ENCODE data around the gene CHRDL1.
"Not testable (repeated sequence)": the region's sequence is repeated elsewhere in the genome, so short reads cannot be mapped to it uniquely, and the experiment has no call there.

The CHRDL1 gene

DNA sequence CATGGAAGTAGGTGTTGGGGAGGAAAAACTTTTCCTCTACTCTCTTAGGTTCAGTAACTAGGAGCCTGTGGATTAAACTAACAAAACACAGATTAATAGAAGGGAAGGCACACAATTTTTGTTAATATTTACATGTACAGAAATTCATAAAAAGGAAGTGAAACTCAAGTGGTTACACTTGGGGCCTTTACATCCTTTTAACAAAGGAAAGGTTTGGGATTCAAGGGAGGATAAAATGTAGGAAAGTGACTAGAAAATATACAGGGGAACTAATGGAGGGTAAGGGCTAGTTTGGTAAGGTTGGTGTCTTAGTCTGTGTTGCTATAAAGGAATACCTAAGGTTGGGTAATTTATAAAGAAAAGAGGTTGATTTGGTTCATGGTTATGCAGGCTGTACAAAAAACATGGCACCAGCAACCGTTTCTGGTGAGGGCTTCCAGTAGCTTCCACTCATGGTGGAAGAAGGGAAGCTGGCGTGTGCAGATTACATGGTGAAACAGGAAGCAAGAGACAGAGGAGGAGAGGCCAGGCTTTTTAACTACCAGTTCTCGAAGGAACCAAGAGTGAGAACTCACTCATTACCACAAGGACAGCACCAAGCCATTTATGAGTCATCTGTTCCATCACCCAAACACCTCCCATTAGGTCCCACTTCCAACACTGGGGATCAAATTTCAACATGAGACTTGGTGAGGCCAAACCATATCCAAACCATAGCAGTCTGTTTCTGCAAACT, 124.4 kb downstream of the CHRDL1 start:
- no peak overlapping the region for H3K27ac ChIP-seq
- TF ChIP-seq, protein P1, sequence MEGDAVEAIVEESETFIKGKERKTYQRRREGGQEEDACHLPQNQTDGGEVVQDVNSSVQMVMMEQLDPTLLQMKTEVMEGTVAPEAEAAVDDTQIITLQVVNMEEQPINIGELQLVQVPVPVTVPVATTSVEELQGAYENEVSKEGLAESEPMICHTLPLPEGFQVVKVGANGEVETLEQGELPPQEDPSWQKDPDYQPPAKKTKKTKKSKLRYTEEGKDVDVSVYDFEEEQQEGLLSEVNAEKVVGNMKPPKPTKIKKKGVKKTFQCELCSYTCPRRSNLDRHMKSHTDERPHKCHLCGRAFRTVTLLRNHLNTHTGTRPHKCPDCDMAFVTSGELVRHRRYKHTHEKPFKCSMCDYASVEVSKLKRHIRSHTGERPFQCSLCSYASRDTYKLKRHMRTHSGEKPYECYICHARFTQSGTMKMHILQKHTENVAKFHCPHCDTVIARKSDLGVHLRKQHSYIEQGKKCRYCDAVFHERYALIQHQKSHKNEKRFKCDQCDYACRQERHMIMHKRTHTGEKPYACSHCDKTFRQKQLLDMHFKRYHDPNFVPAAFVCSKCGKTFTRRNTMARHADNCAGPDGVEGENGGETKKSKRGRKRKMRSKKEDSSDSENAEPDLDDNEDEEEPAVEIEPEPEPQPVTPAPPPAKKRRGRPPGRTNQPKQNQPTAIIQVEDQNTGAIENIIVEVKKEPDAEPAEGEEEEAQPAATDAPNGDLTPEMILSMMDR (IDR thresholded peaks at IDR 0.05; ENCODE audit: low read depth, low read length, missing control alignments) = no peak
- no peak overlapping the region for H3K4me3 ChIP-seq (ENCODE audit: low read depth, low read length)
- no peak for DNase-seq
- no peaks in the 10 kb centered on the region for H3K27me3 ChIP-seq (replicated peaks)
- in situ Hi-C loops (cut with HindIII; ENCODE audit: low pct_ligation_motif_present, low sequenced_read_pairs) = no loop called here
- H3K36me3 ChIP-seq (replicated peaks) = no peaks in the 10 kb centered on the region

DNA sequence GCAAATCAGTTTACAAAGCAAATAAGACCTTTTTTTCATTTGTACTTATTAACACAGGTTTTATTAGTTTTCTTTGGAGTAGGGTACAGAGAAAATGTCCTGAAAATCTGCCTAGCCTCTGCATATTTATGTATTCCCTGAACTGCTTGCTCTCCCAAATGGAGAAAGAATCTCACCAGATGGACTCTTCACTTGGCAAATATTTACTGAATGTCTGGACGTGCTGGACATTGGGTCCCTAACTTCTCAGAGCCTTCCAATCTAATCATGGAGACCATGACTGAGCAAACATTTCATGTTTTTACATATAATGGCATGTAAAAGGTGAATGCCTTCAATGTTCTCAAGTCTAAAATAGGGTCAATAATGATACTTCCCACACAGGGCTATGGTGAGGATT, 126.0 kb downstream of the CHRDL1 start:
- no peak for DNase-seq
- no peak overlapping the region for H3K27ac ChIP-seq
- H3K27me3 ChIP-seq (replicated peaks) = no peaks in the 10 kb centered on the region
- in situ Hi-C loops (cut with HindIII; ENCODE audit: low pct_ligation_motif_present, low sequenced_read_pairs) = no loop called here
- TF ChIP-seq, protein P1 (IDR thresholded peaks at IDR 0.05; ENCODE audit: low read depth, low read length, missing control alignments) = no peak
- H3K4me3 ChIP-seq (ENCODE audit: low read depth, low read length) = no peak overlapping the region
- H3K36me3 ChIP-seq (replicated peaks) = no peaks in the 10 kb centered on the region

DNA sequence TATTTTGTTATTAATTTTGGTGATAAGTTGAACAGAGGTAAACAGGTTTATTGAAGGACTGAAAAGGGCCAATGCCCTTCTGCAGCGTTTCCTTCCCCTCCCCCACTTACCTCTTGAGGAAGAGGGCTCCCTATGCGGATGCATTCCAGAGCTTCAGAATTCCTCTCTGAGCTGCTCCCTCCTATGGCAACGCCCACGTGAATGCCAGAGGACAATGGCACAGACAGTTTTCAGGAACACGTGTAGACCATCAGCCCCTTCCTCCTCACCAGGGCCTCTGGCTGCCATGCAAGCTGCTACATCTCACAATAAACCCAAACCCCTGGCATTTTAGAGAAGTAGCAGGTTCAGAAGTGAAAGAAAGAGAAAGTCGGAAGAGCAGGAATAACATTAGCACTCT, 127.9 kb downstream of the CHRDL1 start:
- Histone ChIP-seq H3K36me3 (replicated peaks) (no peaks in the 10 kb centered on the region), H3K4me3 (ENCODE audit: low read depth, low read length) (no peak overlapping the region), H3K27ac (no peak overlapping the region), H3K27me3 (replicated peaks) (no peaks in the 10 kb centered on the region)
- TF ChIP-seq, protein P1 (IDR thresholded peaks at IDR 0.05; ENCODE audit: low read depth, low read length, missing control alignments) = no peak
- no peak for DNase-seq
- in situ Hi-C loops (cut with HindIII; ENCODE audit: low pct_ligation_motif_present, low sequenced_read_pairs) = no loop called here

DNA sequence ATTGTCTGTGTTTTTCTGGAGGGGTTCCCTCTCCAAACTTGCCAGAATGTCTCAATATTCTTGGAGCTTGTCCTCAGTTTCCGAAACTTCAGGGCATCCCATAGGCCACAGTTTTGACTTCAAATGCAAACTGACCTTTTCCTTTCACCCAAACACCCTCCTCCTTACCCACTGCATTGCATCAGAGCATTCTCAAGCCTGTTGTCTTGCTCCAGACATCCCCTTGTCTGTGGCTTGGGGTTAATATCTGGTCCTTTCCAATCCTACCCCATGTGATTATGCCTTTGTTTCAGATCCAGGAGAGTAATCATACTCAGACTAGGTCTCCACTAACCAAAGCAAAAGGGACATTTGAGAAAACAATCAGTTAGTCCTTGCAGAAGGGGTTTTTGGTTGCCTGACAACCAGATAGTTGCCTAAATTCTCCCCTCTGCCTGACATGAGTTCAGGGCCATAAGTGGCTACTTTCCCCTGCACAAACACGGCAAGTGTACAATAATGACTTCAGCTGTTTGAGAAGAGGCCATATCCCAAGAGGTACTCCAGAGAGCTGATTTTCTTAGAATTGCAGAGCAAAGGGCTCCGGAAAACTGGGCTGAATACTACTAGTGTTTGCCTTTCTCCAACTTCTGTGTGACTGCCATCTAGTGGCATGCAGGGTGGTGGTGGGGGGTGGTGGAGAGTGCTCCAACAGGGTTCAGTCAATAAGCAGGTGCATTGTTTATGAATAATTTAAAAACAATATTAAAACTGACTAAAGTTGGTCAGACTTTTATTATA, 130.2 kb downstream of the CHRDL1 start:
- in situ Hi-C loops (cut with HindIII; ENCODE audit: low pct_ligation_motif_present, low sequenced_read_pairs) = no loop called here

DNA sequence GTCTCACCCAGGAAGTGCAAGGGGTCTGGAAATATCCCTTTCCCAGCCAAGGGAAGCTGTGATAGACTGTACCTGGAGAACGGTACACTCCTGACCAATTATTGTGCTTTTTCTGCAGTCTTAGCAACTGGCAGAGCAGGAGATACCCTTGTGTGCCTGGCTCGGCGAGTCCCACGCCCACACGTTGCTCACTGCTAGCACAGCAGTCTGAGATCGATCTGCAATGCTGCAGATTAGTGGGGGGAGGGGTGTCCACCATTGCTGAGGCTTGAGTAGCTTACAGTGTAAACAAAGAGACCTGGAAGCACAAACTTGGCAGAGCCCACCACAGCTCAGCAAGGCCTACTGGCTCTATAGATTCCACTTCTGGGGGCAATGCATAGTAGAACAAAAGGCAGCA, 138.5 kb downstream of the CHRDL1 start:
- Histone ChIP-seq H3K4me3 (ENCODE audit: low read depth, low read length) (no peak overlapping the region), H3K36me3 (replicated peaks) (no peaks in the 10 kb centered on the region), H3K27me3 (replicated peaks) (no peaks in the 10 kb centered on the region), H3K27ac (no peak overlapping the region)
- DNase-seq = no peak
- in situ Hi-C loops (cut with HindIII; ENCODE audit: low pct_ligation_motif_present, low sequenced_read_pairs) = no loop called here
- TF ChIP-seq, protein P1 (IDR thresholded peaks at IDR 0.05; ENCODE audit: low read depth, low read length, missing control alignments) = no peak

More for the DNA sequence above, 130.2 kb downstream of the CHRDL1 start:
- Histone ChIP-seq H3K4me3 (ENCODE audit: low read depth, low read length) (no peak overlapping the region), H3K36me3 (replicated peaks) (no peaks in the 10 kb centered on the region), H3K27ac (no peak overlapping the region), H3K27me3 (replicated peaks) (no peaks in the 10 kb centered on the region)
- TF ChIP-seq, protein P1 (IDR thresholded peaks at IDR 0.05; ENCODE audit: low read depth, low read length, missing control alignments) = peak; percentile 72
- DNase-seq = peak; percentile 14

DNA sequence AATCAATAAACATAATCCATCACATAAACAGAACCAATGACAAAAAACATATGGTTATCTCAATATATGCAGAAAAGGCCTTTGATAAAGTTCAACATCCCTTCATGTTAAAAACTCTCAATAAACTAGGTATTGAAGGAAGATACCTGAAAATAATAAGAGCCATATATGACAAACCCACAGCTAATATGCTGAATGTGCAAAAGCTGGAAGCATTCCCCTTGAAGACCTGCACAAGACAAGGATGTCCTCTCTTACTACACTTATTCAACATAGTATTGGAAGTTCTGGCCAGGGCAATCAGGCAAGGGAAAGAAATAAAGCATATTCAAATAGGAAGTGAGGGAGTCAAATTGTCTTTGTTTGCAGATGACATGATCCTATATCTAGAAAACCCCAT, 141.3 kb downstream of the CHRDL1 start:
- H3K4me3 ChIP-seq (ENCODE audit: low read depth, low read length); in situ Hi-C loops (cut with HindIII; ENCODE audit: low pct_ligation_motif_present, low sequenced_read_pairs); DNase-seq; H3K27ac ChIP-seq; H3K36me3 ChIP-seq (replicated peaks); H3K27me3 ChIP-seq (replicated peaks): not testable (repeated sequence)

Measured in brain microvascular endothelial cell (primary cell).